HepG2 (cell line): ENCODE measurements around the gene CDK14. TPM values are rescaled to one million over a fixed set of nuclear protein-coding genes. Genes with fewer than 3 reads are reported as not detected.

ENCODE experiments used
- ATAC-seq: fragments of 200-7000 bp; cut with Tn5 transposase; 3 replicates; pipeline ENCODE4 v1.9.1; 2020; ENCODE audit warnings: mild to moderate bottlenecking, moderate library complexity
- BruUV-seq: library from RNA; stranded (reverse); fragments of 400-500 nt; replicated peaks from 2 replicates; lab custom pipeline; 2021; lab: Mats Ljungman, UMichigan
- CTCF ChIA-PET: fragments of 300-600 bp; formaldehyde crosslinking; extraction: SDS; loops from one replicate; lab custom pipeline; 2021; ENCODE audit warnings: low total read pairs, inconsistent platforms, low intra/inter-chr PET ratio; lab: Yijun Ruan, JAX
- POLR2A ChIA-PET: fragments of 350-600 bp; sonication (Branson Sonifier 250); formaldehyde crosslinking; loops from one replicate; lab custom pipeline; 2020; ENCODE audit warnings: antibody characterized with exemption, inconsistent platforms; lab: Yijun Ruan, JAX
- DNase-seq: peaks from one replicate; pipeline ENCODE4 v3.0.0-alpha.2; 2015; ENCODE audit warnings: low spot score
- FAIRE-seq: peaks from 3 replicates; lab custom pipeline; 2011; peaks lifted over from hg19 to GRCh38; lab: Jason Lieb, UNC
- H2AFZ ChIP-seq: one replicate; pipeline ENCODE4 v1.6.1; 2011; ENCODE audit warnings: low read length, inconsistent platforms
- H3K27ac ChIP-seq: fragments of 300-600 bp; 3 replicates; pipeline ENCODE4 v1.8.0; 2011; ENCODE audit warnings: mixed run types, mild to moderate bottlenecking, mixed read lengths, low read length, inconsistent platforms; ENCODE audit not compliant: insufficient read depth; ENCODE audit errors: extremely low read length
- H3K27me3 ChIP-seq, 2 experiments: fragments of 200-600 bp in 1 of 2; 2 replicates in 1 of 2; 3 replicates in 1 of 2; pipeline versions ENCODE4 v1.6.0 to v1.8.0; 2011; ENCODE audit warnings: low read length in 2 of 2, mild to moderate bottlenecking in 2 of 2, moderate library complexity in 2 of 2, inconsistent platforms in 1 of 2; ENCODE audit not compliant: insufficient read depth in 2 of 2, control insufficient read depth in 1 of 2
- H3K36me3 ChIP-seq, 2 experiments: fragments of 200-600 bp in 1 of 2; replicated peaks in 1 of 2; 2 replicates in 1 of 2; 3 replicates in 1 of 2; pipeline versions ENCODE4 v1.5.1 to v1.8.0; 2011; ENCODE audit warnings: low read length in 2 of 2, inconsistent platforms in 1 of 2; ENCODE audit not compliant: insufficient read depth in 2 of 2, control insufficient read depth in 1 of 2
- H3K4me1 ChIP-seq: 2 replicates; pipeline ENCODE4 v1.5.1; 2012; ENCODE audit warnings: low read length, inconsistent platforms; ENCODE audit not compliant: insufficient read depth
- H3K4me2 ChIP-seq: 2 replicates; pipeline ENCODE4 v1.6.0; 2011; ENCODE audit warnings: low read depth, low read length, inconsistent platforms
- H3K4me3 ChIP-seq, 3 experiments: fragments of 200-600 bp in 1 of 3; sonication (generic), shearing (Covaris generic) in 1 of 3; replicated peaks in 1 of 3; 2 replicates each; pipeline ENCODE4 v1.5.1; 2011 to 2016; ENCODE audit warnings: low read length in 3 of 3, inconsistent platforms in 2 of 3, low read depth in 2 of 3, mild to moderate bottlenecking in 2 of 3, control low read depth in 1 of 3, mixed read lengths in 1 of 3; ENCODE audit not compliant: insufficient read depth in 1 of 3
- H3K79me2 ChIP-seq: one replicate; pipeline ENCODE4 v1.6.1; 2011; ENCODE audit warnings: low read length, inconsistent platforms; ENCODE audit not compliant: insufficient read depth
- H3K9ac ChIP-seq: 2 replicates; pipeline ENCODE4 v1.6.0; 2011; ENCODE audit warnings: mild to moderate bottlenecking, low read depth, low read length, inconsistent platforms; ENCODE audit not compliant: insufficient read depth
- H3K9me3 ChIP-seq: 2 replicates; pipeline ENCODE4 v1.5.1; 2012; ENCODE audit warnings: mild to moderate bottlenecking, low read length
- H4K20me1 ChIP-seq: 2 replicates; pipeline ENCODE4 v1.6.0; 2011; ENCODE audit warnings: inconsistent platforms, mild to moderate bottlenecking, low read length, moderate library complexity; ENCODE audit not compliant: insufficient read depth
- ATF7 ChIP-seq, 2 experiments: fragments of 450-650 bp in 1 of 2; sonication (generic) in 1 of 2; formaldehyde crosslinking in 1 of 2; IDR thresholded peaks; 2 replicates each; pipeline versions ENCODE4 v1.4.0 to v1.6.1; 2016 to 2020; ENCODE audit warnings: antibody characterized with exemption in 1 of 2, mild to moderate bottlenecking in 1 of 2, missing genetic modification reagents in 1 of 2
- BHLHE40 ChIP-seq: IDR thresholded peaks from 2 replicates; pipeline ENCODE4 v1.6.1; 2011; ENCODE audit warnings: low read length, improper control_type of control experiment
- CEBPB ChIP-seq: IDR thresholded peaks from 2 replicates; pipeline ENCODE4 v1.6.1; 2011; ENCODE audit warnings: low read depth, low read length, improper control_type of control experiment, borderline replicate concordance
- ELF3 ChIP-seq: IDR thresholded peaks from 2 replicates; pipeline ENCODE4 v1.6.1; 2016; ENCODE audit warnings: missing genetic modification reagents, missing compliant biosample characterization
- KDM5B ChIP-seq: sonication (generic); formaldehyde crosslinking; IDR thresholded peaks from 2 replicates; pipeline ENCODE4 v1.4.0; 2020; ENCODE audit warnings: missing genetic modification reagents, mild to moderate bottlenecking, borderline replicate concordance
- NFE2 ChIP-seq: sonication (generic); formaldehyde crosslinking; IDR thresholded peaks from 2 replicates; pipeline ENCODE4 v1.4.0; 2020; ENCODE audit warnings: missing genetic modification reagents
- RFX3 ChIP-seq: IDR thresholded peaks from 2 replicates; pipeline ENCODE4 v1.6.1; 2016; ENCODE audit warnings: missing biosample characterization, missing genetic modification reagents
- SMC3 ChIP-seq: IDR thresholded peaks from 2 replicates; pipeline ENCODE4 v1.6.1; 2011; ENCODE audit warnings: low read length, improper control_type of control experiment
- XBP1 ChIP-seq: sonication (generic); formaldehyde crosslinking; IDR thresholded peaks from 2 replicates; pipeline ENCODE4 v1.5.0; 2020; ENCODE audit warnings: missing genetic modification reagents
- ZNF12 ChIP-seq: sonication (generic); formaldehyde crosslinking; IDR thresholded peaks from 2 replicates; pipeline ENCODE4 v1.5.0; 2020; ENCODE audit warnings: missing genetic modification reagents
- ZNF17 ChIP-seq: sonication (generic); formaldehyde crosslinking; IDR thresholded peaks from 2 replicates; pipeline ENCODE4 v1.5.0; 2020; ENCODE audit warnings: mild to moderate bottlenecking, missing genetic modification reagents
- ZNF256 ChIP-seq: sonication (generic); formaldehyde crosslinking; conservative IDR thresholded peaks from 2 replicates; pipeline ENCODE4 v1.4.0; 2020; ENCODE audit warnings: missing genetic modification reagents
- ZNF546 ChIP-seq: sonication (generic); formaldehyde crosslinking; conservative IDR thresholded peaks from 2 replicates; pipeline ENCODE4 v1.8.1; 2023; ENCODE audit warnings: mild to moderate bottlenecking, missing genetic modification reagents
- WGBS: methylation state at CpG from one replicate; pipeline ENCODE4 v1.1.6; 2017; ENCODE audit warnings: low lambda C conversion rate; 5-methylcytosine and 5-hydroxymethylcytosine counted together
- in situ Hi-C: cut with HindIII; loops from 2 replicates; pipeline ENCODE4 v1.10.0; 2017; ENCODE audit warnings: low pct_unique_long_range_greater_than_20kb; ENCODE audit not compliant: extremely low pct_ligation_motif_present
- intact Hi-C: fragments of 100-400 bp; cut with micrococcal nuclease; formaldehyde crosslinking; loops from one replicate; pipeline ENCODE4 v1.10.0; 2022; ENCODE audit not compliant: unreplicated experiment
- polyA plus RNA-seq, 8 experiments: library from polyadenylated mRNA; depleted of rRNA in 3 of 8; stranded (reverse) in 7 of 8; unstranded in 1 of 8; fragments of >200 nt; fragmentation: Illumina TruSeq in 4 of 8; extraction: Trizol in 4 of 8; gene quantifications; 2 replicates each; pipeline versions ENCODE4 v1.2.1 to v1.2.3, GENCODE V29; 2011 to 2016; ENCODE audit warnings: low read depth in 4 of 8, missing spikeins in 1 of 8, mixed read lengths in 1 of 8; ENCODE audit not compliant: insufficient read depth in 1 of 8
- total RNA-seq, 5 experiments: library from RNA; depleted of rRNA; stranded (reverse); fragments of >200 nt; fragmentation: Illumina TruSeq; extraction: Trizol; gene quantifications; 2 replicates each; pipeline ENCODE4 v1.2.3, GENCODE V29; 2016; ENCODE audit warnings: low read depth in 1 of 5

The CDK14 gene
- total and polyA plus RNA-seq, 2 of the 13 experiments (the other 11 are each of a cell fraction or from before 2014, with no cell fraction given), result 0.26 to 0.71 TPM

DNA sequence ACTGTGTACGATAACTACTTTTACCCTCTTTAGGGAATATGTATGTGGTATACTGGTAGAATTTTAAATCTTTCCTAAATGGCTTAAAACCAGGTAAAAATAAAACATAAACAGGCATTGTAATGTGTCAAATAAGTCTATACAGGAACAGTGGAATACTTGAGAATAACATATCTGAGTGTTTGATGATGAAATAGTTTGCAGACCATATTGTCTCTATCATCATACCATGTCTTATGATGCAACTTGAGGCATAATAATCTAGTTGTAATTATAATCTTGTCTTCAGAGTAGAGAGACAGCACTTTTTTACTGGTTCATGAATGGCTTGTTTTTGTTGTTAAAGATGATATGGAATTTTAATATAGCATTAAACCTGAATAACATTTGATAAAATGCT, 293.5 kb downstream of the CDK14 start:
- POLR2A ChIA-PET, result no interaction called here
- no peak for DNase-seq
- ATAC-seq, result no peak
- BruUV-seq, result no TSS peak
- no peaks in the 10 kb centered on the region for H3K79me2 ChIP-seq
- no peaks in the 10 kb centered on the region for H3K9me3 ChIP-seq
- H3K9ac ChIP-seq, result no peak overlapping the region
- H3K4me1 ChIP-seq, result no peaks in the 10 kb centered on the region
- no peak overlapping the region for H3K27ac ChIP-seq
- TF ChIP-seq ZNF12, result no peak
- TF ChIP-seq CEBPB, result 0 out of 2 replicates have a peak, but pooled peaks have one; percentile 29
- no peak for TF ChIP-seq RFX3 (CRISPR knock-in tag)
- no peak for TF ChIP-seq XBP1 (CRISPR knock-in tag)
- no peak for TF ChIP-seq SMC3
- TF ChIP-seq ELF3 (CRISPR knock-in tag), result no peak
- no peak for TF ChIP-seq ZNF256
- no peak for TF ChIP-seq KDM5B (CRISPR knock-in tag)
- TF ChIP-seq ATF7 (IDR thresholded peaks at IDR 0.05), result peak; percentile 27; the same call in 1 of the 2 replicates
- TF ChIP-seq ATF7 (CRISPR knock-in tag; IDR thresholded peaks at IDR 0.05), result no peak
- TF ChIP-seq, all 625 proteins: peak for 2
- WGBS, result 88% methylated on average over 1 of the region's 1 CpG
- H3K27me3 ChIP-seq, result no peaks in the 10 kb centered on the region
- in situ Hi-C loops (no loop called here), intact Hi-C loops (no loop called here)
- CTCF ChIA-PET, result no interaction called here
- H3K36me3 ChIP-seq, result no peaks in the 10 kb centered on the region
- H3K4me3 ChIP-seq, result no peak overlapping the region
- no peaks in the 10 kb centered on the region for H4K20me1 ChIP-seq
- no peak overlapping the region for H3K4me2 ChIP-seq
- H2AFZ ChIP-seq, result no peak overlapping the region
- no peak for FAIRE-seq

DNA sequence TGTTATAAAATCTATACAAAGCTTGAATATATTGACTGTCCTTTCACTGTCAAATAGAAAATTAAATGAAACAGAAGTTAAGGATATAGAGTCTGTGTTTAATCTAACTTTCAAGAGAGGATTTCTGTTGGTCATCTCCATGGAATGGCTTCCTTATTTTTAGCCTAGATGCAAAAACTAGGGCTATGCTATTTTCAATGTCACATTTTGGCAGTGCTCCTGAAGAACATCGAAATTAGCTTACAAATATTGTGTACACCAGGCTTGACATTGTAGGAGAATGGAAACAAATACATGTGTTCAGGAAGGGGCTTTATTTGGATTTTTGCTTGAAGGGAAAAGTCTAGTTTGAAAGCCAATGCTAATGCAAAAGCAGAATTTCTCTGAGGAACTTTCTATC, 295.4 kb downstream of the CDK14 start:
- ATAC-seq, result no peak
- H3K4me2 ChIP-seq, result no peak overlapping the region
- H3K9ac ChIP-seq, result no peak overlapping the region
- no peaks in the 10 kb centered on the region for H3K27me3 ChIP-seq
- BruUV-seq, result no TSS peak
- H3K4me3 ChIP-seq, result no peak overlapping the region
- H3K27ac ChIP-seq, result no peak overlapping the region
- WGBS, result 0% methylated on average over 1 of the region's 1 CpG
- H4K20me1 ChIP-seq, result no peaks in the 10 kb centered on the region
- CTCF ChIA-PET, result no interaction called here
- H2AFZ ChIP-seq, result no peak overlapping the region
- DNase-seq, result no peak
- FAIRE-seq, result no peak
- TF ChIP-seq ZNF17 (CRISPR knock-in tag) (no peak), NFE2 (no peak), BHLHE40 (no peak), ZNF546 (CRISPR knock-in tag) (no peak)
- no peaks in the 10 kb centered on the region for H3K9me3 ChIP-seq
- no peaks in the 10 kb centered on the region for H3K4me1 ChIP-seq
- in situ Hi-C loops, result no loop called here
- POLR2A ChIA-PET, result no interaction called here
- H3K79me2 ChIP-seq, result no peaks in the 10 kb centered on the region
- H3K36me3 ChIP-seq, result no peaks in the 10 kb centered on the region
- intact Hi-C loops, result no loop called here
